PFSK-1 (cell line): ENCODE results near the gene CSRP2.

ENCODE experiments used
- POLR2AphosphoS5 ChIP-seq: IDR thresholded peaks from 2 replicates; pipeline ENCODE4 v1.6.1; 2012; ENCODE audit warnings: low read depth, mild to moderate bottlenecking, control low read depth, low read length, moderate library complexity
- TF ChIP-seq, protein P1 (sequence below), 2 experiments: IDR thresholded peaks; 2 replicates each; pipeline versions ENCODE4 v1.6.1 to v1.8.0; 2011 to 2012; ENCODE audit warnings: low read depth in 2 of 2, low read length in 2 of 2, control low read depth in 1 of 2, inconsistent platforms in 1 of 2, mild to moderate bottlenecking in 1 of 2, moderate library complexity in 1 of 2; ENCODE audit not compliant: insufficient read depth in 1 of 2

DNA sequence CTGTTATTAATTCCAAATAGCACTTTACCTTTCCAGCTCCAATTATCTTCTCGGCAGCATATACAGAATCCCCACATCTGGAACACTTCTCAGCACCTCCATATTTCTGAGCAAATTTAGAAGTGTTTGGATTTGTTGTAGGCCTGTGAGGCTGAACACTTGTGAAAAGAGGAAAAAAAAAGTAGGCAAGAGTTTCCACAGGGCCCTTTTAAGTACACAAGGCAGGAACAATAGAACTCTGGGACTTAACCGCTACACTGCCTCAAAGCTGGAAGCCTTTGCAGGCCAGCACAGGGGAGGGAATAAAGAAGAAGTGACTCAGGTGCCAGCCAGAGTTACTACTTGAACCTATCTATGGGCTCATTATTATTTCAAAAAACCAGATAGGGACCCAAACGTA is 18.6 kb downstream of the CSRP2 start:
- TF ChIP-seq, protein P1, sequence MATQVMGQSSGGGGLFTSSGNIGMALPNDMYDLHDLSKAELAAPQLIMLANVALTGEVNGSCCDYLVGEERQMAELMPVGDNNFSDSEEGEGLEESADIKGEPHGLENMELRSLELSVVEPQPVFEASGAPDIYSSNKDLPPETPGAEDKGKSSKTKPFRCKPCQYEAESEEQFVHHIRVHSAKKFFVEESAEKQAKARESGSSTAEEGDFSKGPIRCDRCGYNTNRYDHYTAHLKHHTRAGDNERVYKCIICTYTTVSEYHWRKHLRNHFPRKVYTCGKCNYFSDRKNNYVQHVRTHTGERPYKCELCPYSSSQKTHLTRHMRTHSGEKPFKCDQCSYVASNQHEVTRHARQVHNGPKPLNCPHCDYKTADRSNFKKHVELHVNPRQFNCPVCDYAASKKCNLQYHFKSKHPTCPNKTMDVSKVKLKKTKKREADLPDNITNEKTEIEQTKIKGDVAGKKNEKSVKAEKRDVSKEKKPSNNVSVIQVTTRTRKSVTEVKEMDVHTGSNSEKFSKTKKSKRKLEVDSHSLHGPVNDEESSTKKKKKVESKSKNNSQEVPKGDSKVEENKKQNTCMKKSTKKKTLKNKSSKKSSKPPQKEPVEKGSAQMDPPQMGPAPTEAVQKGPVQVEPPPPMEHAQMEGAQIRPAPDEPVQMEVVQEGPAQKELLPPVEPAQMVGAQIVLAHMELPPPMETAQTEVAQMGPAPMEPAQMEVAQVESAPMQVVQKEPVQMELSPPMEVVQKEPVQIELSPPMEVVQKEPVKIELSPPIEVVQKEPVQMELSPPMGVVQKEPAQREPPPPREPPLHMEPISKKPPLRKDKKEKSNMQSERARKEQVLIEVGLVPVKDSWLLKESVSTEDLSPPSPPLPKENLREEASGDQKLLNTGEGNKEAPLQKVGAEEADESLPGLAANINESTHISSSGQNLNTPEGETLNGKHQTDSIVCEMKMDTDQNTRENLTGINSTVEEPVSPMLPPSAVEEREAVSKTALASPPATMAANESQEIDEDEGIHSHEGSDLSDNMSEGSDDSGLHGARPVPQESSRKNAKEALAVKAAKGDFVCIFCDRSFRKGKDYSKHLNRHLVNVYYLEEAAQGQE (IDR thresholded peaks at IDR 0.05; ENCODE audit: insufficient read depth in 1 of 2, low read depth in 2 of 2, low read length in 2 of 2), result no peak
- TF ChIP-seq POLR2AphosphoS5, result no peak
